AG08396 (cell line): ENCODE measurements around the gene TSPAN31.

ENCODE experiments used
- DNase-seq: peaks from one replicate; pipeline ENCODE4 v3.0.0; 2012; ENCODE audit warnings: low spot score, mixed read lengths

The TSPAN31 gene

GRCh38 chr12:57752668-57753000 lies 7.8 kb downstream of the TSPAN31 start:
- no peak for DNase-seq

GRCh38 chr12:57753756-57754337 lies 9.0 kb downstream of the TSPAN31 start:
- no peak for DNase-seq

GRCh38 chr12:57754411-57755193 lies 9.8 kb downstream of the TSPAN31 start, which contains the start of gene MARCHF9:
MARCHF9 (plus strand) TSS chr12:57755103; CDS start chr12:57755529, 426 bp downstream.
- DNase-seq = no peak

GRCh38 chr12:57755194-57755453 lies 10.3 kb downstream of the TSPAN31 start:
- DNase-seq = no peak

GRCh38 chr12:57755454-57756372 lies 10.9 kb downstream of the TSPAN31 start:
- DNase-seq = no peak

GRCh38 chr12:57756406-57757341 lies 11.8 kb downstream of the TSPAN31 start:
- DNase-seq = no peak

- no peak for DNase-seq
Observed at GRCh38 chr12:57757771-57758170, 12.9 kb downstream of the TSPAN31 start.

- no peak for DNase-seq
Observed at GRCh38 chr12:57758552-57759359, 13.9 kb downstream of the TSPAN31 start.

- no peak for DNase-seq
Observed at GRCh38 chr12:57759360-57759980, 14.6 kb downstream of the TSPAN31 start.

- no peak for DNase-seq
Observed at GRCh38 chr12:57760347-57760982, 15.6 kb downstream of the TSPAN31 start.

GRCh38 chr12:57761391-57761998 lies 16.7 kb downstream of the TSPAN31 start:
- no peak for DNase-seq

- no peak for DNase-seq
Observed at GRCh38 chr12:57762463-57762862, 17.6 kb downstream of the TSPAN31 start.

GRCh38 chr12:57763881-57764661 lies 19.2 kb downstream of the TSPAN31 start:
- DNase-seq = no peak

- no peak for DNase-seq
Observed at GRCh38 chr12:57764662-57765002, 19.8 kb downstream of the TSPAN31 start.

- peak; percentile 51 for DNase-seq
Observed at GRCh38 chr12:57765003-57765697, 20.3 kb downstream of the TSPAN31 start.

- DNase-seq = no peak
Observed at GRCh38 chr12:57765698-57766463, 21.0 kb downstream of the TSPAN31 start.
